Caco-2 (cell line): ENCODE data around the gene LY86. TPM values are rescaled to one million over a fixed set of nuclear protein-coding genes. Genes with fewer than 3 reads are reported as not detected.

Experiments
- BruUV-seq: library from RNA; stranded (reverse); fragments of 400-500 nt; replicated peaks from 2 replicates; lab custom pipeline; 2021; lab: Mats Ljungman, UMichigan
- CTCF ChIA-PET: fragments of 300-600 bp; sonication (Branson Sonifier 250); formaldehyde crosslinking; loops from one replicate; lab custom pipeline; 2022; ENCODE audit warnings: antibody characterized with exemption; lab: Charles Lee
- POLR2A ChIA-PET: fragments of 300-600 bp; sonication (Branson Sonifier 250); formaldehyde crosslinking; loops from one replicate; lab custom pipeline; 2022; ENCODE audit warnings: antibody characterized with exemption; lab: Charles Lee
- DNase-seq, 2 experiments: peaks; one replicate each; pipeline versions ENCODE4 v3.0.0 to v3.0.0-alpha.2; 2020 to 2022
- H3K27me3 ChIP-seq: replicated peaks from 2 replicates; pipeline ENCODE4 v1.6.0; 2011; ENCODE audit warnings: low read length; ENCODE audit not compliant: control insufficient read depth, insufficient read depth
- H3K36me3 ChIP-seq: 2 replicates; pipeline ENCODE4 v1.5.1; 2011; ENCODE audit warnings: low read length; ENCODE audit not compliant: control insufficient read depth, insufficient read depth
- H3K4me1 ChIP-seq: fragments of 250-450 bp; sonication (Bioruptor Pico); 2 replicates; pipeline ENCODE4 v1.5.1; 2020; ENCODE audit warnings: mild to moderate bottlenecking
- H3K4me3 ChIP-seq: 2 replicates; pipeline ENCODE4 v1.5.1; 2011; ENCODE audit warnings: low read depth, mild to moderate bottlenecking, control low read depth, low read length
- H3K9me3 ChIP-seq: fragments of 250-450 bp; sonication (Bioruptor Pico); 2 replicates; pipeline ENCODE4 v1.5.1; 2020; ENCODE audit warnings: mild to moderate bottlenecking, moderate library complexity
- H3K27ac Mint-ChIP-seq: one replicate; pipeline ENCODE4 v1.8.0; 2022; ENCODE audit warnings: mixed read lengths; ENCODE audit not compliant: unreplicated experiment
- H3K27me3 Mint-ChIP-seq: one replicate; pipeline ENCODE4 v1.8.0; 2022; ENCODE audit warnings: mixed read lengths; ENCODE audit not compliant: insufficient read depth, unreplicated experiment
- H3K36me3 Mint-ChIP-seq: one replicate; pipeline ENCODE4 v1.8.0; 2022; ENCODE audit warnings: mild to moderate bottlenecking, mixed read lengths; ENCODE audit not compliant: insufficient read depth, unreplicated experiment
- H3K4me1 Mint-ChIP-seq: one replicate; pipeline ENCODE4 v1.8.0; 2022; ENCODE audit warnings: low read depth, mixed read lengths; ENCODE audit not compliant: unreplicated experiment
- H3K4me3 Mint-ChIP-seq: one replicate; pipeline ENCODE4 v1.8.0; 2022; ENCODE audit warnings: mild to moderate bottlenecking, moderate library complexity, mixed read lengths; ENCODE audit not compliant: unreplicated experiment
- H3K9me3 Mint-ChIP-seq: one replicate; pipeline ENCODE4 v1.8.0; 2022; ENCODE audit warnings: mixed read lengths; ENCODE audit not compliant: unreplicated experiment
- intact Hi-C: fragments of 100-400 bp; cut with micrococcal nuclease; formaldehyde crosslinking; loops from one replicate; pipeline ENCODE4 v1.10.0; 2022; ENCODE audit not compliant: unreplicated experiment
- total RNA-seq: library from RNA; stranded (reverse); gene quantifications from 2 replicates; pipeline ENCODE4 v1.2.3, GENCODE V29; 2022
- TF ChIP-seq, protein P1 (sequence below), 2 experiments: fragments of 200-600 bp in 1 of 2; IDR thresholded peaks; 1 replicate in 1 of 2; 2 replicates in 1 of 2; pipeline versions ENCODE4 v1.5.1 to v1.8.0; 2011 to 2022; ENCODE audit warnings: antibody characterized with exemption in 1 of 2, control low read depth in 1 of 2, inconsistent platforms in 1 of 2, low read depth in 1 of 2, low read length in 1 of 2, mild to moderate bottlenecking in 1 of 2, moderate library complexity in 1 of 2; ENCODE audit not compliant: insufficient read depth in 1 of 2, severe bottlenecking in 1 of 2, unreplicated experiment in 1 of 2

Gene LY86
- total RNA-seq, 1 experiment from 2014 or later, result not detected

- DNase-seq, result no peak
- POLR2A ChIA-PET, result no interaction called here
- Mint-ChIP-seq H3K4me3 (no peak overlapping the region), H3K27ac (no peak overlapping the region), H3K9me3 (no peaks in the 10 kb centered on the region), H3K4me1 (no peaks in the 10 kb centered on the region), H3K36me3 (no peaks in the 10 kb centered on the region), H3K27me3 (no peaks in the 10 kb centered on the region)
- Histone ChIP-seq H3K9me3 (no peaks in the 10 kb centered on the region), H3K27me3 (no peaks in the 10 kb centered on the region), H3K36me3 (no peaks in the 10 kb centered on the region), H3K4me3 (no peak overlapping the region), H3K4me1 (no peaks in the 10 kb centered on the region; the same call in 1 of the 2 replicates)
- CTCF ChIA-PET, result interaction anchor here (1.6 kb wide), 1 partner anchor 24 kb away, joined by 5 read pairs; no protein-coding TSS in a partner anchor
- no TSS peak for BruUV-seq
- intact Hi-C loops, result no loop called here
- TF ChIP-seq, protein P1, sequence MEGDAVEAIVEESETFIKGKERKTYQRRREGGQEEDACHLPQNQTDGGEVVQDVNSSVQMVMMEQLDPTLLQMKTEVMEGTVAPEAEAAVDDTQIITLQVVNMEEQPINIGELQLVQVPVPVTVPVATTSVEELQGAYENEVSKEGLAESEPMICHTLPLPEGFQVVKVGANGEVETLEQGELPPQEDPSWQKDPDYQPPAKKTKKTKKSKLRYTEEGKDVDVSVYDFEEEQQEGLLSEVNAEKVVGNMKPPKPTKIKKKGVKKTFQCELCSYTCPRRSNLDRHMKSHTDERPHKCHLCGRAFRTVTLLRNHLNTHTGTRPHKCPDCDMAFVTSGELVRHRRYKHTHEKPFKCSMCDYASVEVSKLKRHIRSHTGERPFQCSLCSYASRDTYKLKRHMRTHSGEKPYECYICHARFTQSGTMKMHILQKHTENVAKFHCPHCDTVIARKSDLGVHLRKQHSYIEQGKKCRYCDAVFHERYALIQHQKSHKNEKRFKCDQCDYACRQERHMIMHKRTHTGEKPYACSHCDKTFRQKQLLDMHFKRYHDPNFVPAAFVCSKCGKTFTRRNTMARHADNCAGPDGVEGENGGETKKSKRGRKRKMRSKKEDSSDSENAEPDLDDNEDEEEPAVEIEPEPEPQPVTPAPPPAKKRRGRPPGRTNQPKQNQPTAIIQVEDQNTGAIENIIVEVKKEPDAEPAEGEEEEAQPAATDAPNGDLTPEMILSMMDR (IDR thresholded peaks at IDR 0.05; ENCODE audit: insufficient read depth in 1 of 2, low read depth in 1 of 2, low read length in 1 of 2, severe bottlenecking in 1 of 2, unreplicated experiment in 1 of 2), result no peak
Measured at GRCh38 chr6:6700407-6701270, 112.1 kb downstream of the LY86 start.

- Histone ChIP-seq H3K36me3 (no peaks in the 10 kb centered on the region), H3K27me3 (no peaks in the 10 kb centered on the region), H3K9me3 (no peaks in the 10 kb centered on the region), H3K4me1 (no peaks in the 10 kb centered on the region; the same call in 1 of the 2 replicates), H3K4me3 (no peak overlapping the region)
- BruUV-seq, result no TSS peak
- ChIA-PET POLR2A (no interaction called here), CTCF (no interaction called here)
- TF ChIP-seq, protein P1 (IDR thresholded peaks at IDR 0.05; ENCODE audit: insufficient read depth in 1 of 2, low read depth in 1 of 2, low read length in 1 of 2, severe bottlenecking in 1 of 2, unreplicated experiment in 1 of 2), result no peak
- H3K4me1 Mint-ChIP-seq, result no peaks in the 10 kb centered on the region
- no peak overlapping the region for H3K4me3 Mint-ChIP-seq
- H3K36me3 Mint-ChIP-seq, result no peaks in the 10 kb centered on the region
- DNase-seq, result no peak
- no peak overlapping the region for H3K27ac Mint-ChIP-seq
- H3K27me3 Mint-ChIP-seq, result no peaks in the 10 kb centered on the region
- intact Hi-C loops, result no loop called here
- no peaks in the 10 kb centered on the region for H3K9me3 Mint-ChIP-seq
Measured at GRCh38 chr6:6701864-6702263, 113.3 kb downstream of the LY86 start.

GRCh38 chr6:6703699-6704098, 115.2 kb downstream of the LY86 start:
- no peaks in the 10 kb centered on the region for H3K4me1 Mint-ChIP-seq
- Histone ChIP-seq H3K4me1 (no peaks in the 10 kb centered on the region), H3K36me3 (no peaks in the 10 kb centered on the region), H3K27me3 (no peaks in the 10 kb centered on the region), H3K4me3 (no peak overlapping the region), H3K9me3 (no peaks in the 10 kb centered on the region)
- no peaks in the 10 kb centered on the region for H3K9me3 Mint-ChIP-seq
- no peak for DNase-seq
- TF ChIP-seq, protein P1 (IDR thresholded peaks at IDR 0.05; ENCODE audit: insufficient read depth in 1 of 2, low read depth in 1 of 2, low read length in 1 of 2, severe bottlenecking in 1 of 2, unreplicated experiment in 1 of 2), result no peak
- H3K27ac Mint-ChIP-seq, result no peak overlapping the region
- intact Hi-C loops, result no loop called here
- POLR2A ChIA-PET, result no interaction called here
- H3K27me3 Mint-ChIP-seq, result peaks cover under 1% of the 10 kb centered on the region
- H3K36me3 Mint-ChIP-seq, result no peaks in the 10 kb centered on the region
- H3K4me3 Mint-ChIP-seq, result no peak overlapping the region
- no TSS peak for BruUV-seq
- CTCF ChIA-PET, result interaction anchor here (0.6 kb wide), 1 partner anchor 17 kb away, joined by 7 read pairs; no protein-coding TSS in a partner anchor
